Activated CD4-positive, alpha-beta T cell treated with anti-CD3 and anti-CD28 coated beads for 24 hours (primary cell): Measurements from ENCODE around the gene WDR62.
"Not testable (repeated sequence)": the region's sequence is repeated elsewhere in the genome, so short reads cannot be mapped to it uniquely, and the experiment has no call there.

Experiments used
- DNase-seq, 2 donors: peaks; one replicate each; pipeline ENCODE4 v3.0.0-alpha.2; 2020; ENCODE audit warnings: low read depth in 2 of 2

WDR62 gene

DNA sequence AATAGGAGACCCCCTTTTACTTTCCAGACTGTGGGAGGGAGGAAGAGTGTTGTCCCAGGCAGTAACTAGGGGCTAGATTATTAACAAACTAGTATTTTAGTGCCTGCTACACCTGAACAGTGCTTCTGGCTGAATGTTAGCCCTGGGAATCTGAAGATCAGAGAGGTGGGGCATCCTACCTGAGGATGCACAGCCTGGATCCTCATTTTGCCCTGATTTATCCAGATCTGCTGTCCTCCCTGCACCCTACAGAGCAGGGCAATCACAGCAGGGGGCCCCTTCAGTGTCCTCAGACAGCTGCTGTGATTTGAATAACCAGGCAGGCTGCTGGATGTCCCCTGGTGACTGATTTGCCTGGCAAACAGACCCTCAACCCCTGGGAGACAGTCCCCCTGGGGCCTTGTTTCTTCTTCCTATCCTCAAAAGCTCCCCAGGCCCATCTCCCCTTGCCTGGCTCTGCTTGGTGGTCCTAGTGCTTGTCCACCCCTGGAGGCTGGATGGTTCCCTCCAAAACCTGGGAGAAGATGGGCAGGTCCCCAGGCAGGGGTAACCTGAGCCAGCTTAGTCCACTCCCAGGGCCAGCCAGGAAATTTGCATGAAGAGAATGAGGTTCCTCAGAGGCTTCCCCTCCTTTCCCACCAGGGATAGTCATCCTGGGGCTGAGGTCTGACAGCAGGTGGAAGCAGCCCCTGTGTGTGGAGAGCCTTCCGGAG lies 55.9 kb downstream of the WDR62 start, which contains the start of gene OVOL3:
TSS of gene OVOL3 (plus strand) at position 657 of the 713 bp plus-strand sequence. CDS start 60 bp downstream, outside the sequence.
- DNase-seq, result no peak

- no peak for DNase-seq
Measured at GRCh38 chr19:36111200-36111539, 56.5 kb downstream of the WDR62 start.

- DNase-seq, result no peak
Measured at GRCh38 chr19:36112678-36113077, 58.0 kb downstream of the WDR62 start.

DNA sequence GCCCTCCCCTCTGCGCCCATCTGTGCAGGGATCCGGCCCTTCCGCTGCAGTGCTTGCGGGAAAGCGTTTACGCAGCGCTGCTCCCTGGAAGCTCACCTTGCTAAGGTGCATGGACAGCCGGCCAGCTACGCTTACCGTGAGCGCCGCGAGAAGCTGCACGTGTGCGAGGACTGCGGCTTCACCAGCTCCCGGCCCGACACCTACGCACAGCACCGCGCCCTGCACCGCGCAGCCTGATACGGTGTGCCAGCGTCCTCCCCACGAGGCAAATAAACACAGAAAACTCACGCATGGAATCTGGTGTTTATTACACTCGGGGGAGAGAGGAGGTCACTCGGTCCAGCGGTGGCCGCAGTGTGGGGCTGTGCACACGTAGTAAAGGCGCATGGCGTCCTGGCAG lies 58.7 kb downstream of the WDR62 start:
- no peak for DNase-seq

GRCh38 chr19:36113894-36114720 lies 59.4 kb downstream of the WDR62 start:
- peak in 1 of 2 donors; percentile 22 for DNase-seq

- DNase-seq, result peak; percentile 96 to 98
Measured at GRCh38 chr19:36114721-36115452, 60.2 kb downstream of the WDR62 start, which contains the start of gene POLR2I. Gene POLR2I (minus strand): TSS chr19:36114875. CDS start chr19:36114856, 19 bp downstream.

DNA sequence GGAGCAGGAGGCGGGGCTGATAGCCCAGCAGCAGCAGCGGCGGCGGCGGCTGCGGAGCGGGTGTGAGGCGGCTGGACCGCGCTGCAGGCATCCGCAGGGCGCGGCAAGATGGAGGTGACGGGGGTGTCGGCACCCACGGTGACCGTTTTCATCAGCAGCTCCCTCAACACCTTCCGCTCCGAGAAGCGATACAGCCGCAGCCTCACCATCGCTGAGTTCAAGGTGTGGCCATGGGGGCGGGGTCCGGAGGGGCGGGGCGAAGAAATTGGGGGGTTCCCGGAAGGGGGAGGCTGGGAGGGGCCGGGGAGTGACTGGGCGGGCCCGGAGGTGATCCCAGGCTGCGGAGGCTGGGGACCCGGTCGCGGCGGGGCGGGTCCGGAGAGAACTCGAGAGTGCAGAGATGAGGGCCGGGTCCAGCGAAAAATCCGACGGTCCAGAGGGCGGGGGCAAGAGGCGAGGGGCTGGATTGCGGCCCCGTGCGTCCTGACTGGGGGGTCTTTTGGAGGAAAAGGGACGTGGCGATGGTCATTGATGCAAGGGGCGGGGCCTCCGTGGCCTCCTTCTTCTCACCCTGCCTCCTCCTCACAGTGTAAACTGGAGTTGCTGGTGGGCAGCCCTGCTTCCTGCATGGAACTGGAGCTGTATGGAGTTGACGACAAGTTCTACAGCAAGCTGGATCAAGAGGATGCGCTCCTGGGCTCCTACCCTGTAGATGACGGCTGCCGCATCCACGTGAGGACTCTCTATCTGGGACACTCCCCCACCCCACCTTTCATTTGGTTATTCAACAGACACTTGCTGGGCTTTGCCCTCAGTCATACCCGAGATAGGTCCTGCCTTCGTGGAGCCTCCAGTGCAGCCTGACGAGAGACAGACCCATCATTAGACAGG lies 61.0 kb downstream of the WDR62 start, which contains the start of gene TBCB:
TSS of gene TBCB (plus strand) at position 16 of the 891 bp plus-strand sequence. CDS start at position 109, 93 bp downstream.
- DNase-seq, result peak; percentile 89 to 91

DNA sequence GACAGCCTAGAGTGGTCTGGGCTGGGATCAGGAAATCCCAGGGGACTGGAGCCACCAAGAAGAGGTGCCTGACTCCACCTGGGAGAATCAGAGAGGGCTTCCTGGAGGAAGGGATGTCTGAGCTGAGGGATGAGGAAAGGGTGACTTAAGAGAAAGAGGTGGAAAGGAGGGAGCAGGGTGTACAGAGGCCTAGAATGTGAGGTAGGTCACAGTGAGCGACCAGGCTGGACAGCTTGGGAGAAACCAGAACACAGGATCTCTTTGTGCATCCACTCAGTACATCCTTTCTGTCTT lies 61.6 kb downstream of the WDR62 start:
- no peak for DNase-seq

DNA sequence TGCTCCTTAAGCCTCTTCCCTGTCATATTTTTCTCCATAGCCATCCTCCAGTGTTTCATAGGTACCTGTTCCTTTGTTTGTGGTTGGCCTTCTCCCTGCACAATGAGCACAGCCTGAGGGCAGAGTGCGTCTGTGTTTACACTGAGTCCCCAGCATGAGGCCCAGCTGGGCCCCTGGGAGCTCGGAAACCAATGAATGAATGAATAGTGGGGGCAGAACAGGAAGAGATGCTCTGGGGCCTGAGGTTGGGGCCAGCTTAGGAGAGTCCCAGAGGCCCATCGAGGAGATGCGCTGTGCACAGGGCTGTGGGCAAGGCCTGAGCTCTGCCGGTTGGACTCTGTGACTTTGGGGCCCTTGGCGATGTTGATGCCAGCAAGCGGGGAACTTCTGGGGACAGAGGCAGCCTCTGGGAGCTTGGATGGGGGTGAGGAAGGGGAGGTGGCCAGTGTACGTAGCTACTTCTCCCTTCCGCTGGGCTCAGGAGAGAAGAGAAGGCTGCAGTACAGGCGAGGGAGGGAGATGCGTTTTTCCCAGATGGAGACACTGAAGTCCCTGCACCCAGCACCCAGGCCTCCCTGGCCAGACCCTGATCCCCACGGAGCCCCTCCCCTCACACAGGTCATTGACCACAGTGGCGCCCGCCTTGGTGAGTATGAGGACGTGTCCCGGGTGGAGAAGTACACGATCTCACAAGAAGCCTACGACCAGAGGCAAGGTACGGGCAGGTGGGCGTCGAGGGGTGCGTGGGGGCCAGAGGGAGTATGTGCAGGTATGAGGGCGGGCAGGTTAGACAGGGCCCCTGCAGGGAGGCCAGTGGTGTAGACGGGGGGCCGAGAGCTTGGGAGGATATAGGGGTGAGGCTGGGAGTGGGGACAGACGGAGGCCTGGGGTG lies 65.6 kb downstream of the WDR62 start:
- DNase-seq, result no peak

DNA sequence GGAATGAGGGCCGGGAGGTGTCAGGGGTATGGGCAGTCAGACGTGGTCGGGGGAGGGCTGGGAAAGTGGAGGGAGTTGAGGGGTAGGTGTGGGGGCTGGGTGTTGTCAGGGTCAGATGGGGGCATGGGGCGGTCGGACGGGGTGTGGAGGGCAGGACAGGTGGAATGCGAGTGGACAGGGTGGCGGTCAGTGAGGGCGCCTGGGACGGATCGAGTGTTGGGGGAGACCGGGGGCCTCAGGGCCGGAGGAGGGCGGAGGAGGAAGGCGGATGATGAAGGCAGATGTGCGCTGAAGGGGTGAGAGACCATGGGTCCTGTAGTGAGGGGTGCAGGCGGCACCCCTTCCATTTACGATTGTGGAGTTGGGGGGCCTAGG lies 66.3 kb downstream of the WDR62 start:
- DNase-seq, result no peak

DNA sequence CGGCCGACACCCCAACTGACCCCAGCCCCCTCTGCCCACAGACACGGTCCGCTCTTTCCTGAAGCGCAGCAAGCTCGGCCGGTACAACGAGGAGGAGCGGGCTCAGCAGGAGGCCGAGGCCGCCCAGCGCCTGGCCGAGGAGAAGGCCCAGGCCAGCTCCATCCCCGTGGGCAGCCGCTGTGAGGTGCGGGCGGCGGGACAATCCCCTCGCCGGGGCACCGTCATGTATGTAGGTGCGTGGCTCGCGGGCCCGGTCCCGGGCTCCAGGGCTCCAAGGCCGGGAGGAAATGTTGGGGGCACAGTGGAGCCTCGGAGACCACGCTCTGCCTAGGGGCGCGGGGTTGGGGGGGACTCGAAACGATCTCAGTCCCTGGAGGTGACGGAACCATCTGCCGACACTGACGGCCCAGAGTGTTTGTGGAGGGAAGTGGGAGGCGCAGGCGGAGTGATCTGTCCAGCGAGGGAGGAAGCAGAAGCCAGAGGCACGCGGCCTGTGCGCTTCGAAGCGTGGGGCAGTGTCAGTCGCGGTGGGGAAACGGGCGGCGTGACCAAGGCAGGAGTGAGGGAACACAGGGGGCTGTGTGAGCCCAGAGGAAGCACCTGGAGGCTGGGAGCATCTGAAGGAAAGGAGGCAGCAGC lies 66.9 kb downstream of the WDR62 start:
- no peak for DNase-seq

DNA sequence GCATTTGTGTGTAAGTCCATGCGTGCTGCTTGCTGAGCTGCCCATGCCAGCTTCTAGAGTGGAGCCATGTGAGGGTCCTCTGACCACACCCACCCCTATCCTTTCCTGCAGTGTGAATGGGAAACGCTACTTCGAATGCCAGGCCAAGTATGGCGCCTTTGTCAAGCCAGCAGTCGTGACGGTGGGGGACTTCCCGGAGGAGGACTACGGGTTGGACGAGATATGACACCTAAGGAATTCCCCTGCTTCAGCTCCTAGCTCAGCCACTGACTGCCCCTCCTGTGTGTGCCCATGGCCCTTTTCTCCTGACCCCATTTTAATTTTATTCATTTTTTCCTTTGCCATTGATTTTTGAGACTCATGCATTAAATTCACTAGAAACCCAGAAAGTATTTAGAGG lies 70.9 kb downstream of the WDR62 start:
- DNase-seq, result no peak

GRCh38 chr19:36128392-36128736 lies 73.7 kb downstream of the WDR62 start:
- DNase-seq, result no peak

DNA sequence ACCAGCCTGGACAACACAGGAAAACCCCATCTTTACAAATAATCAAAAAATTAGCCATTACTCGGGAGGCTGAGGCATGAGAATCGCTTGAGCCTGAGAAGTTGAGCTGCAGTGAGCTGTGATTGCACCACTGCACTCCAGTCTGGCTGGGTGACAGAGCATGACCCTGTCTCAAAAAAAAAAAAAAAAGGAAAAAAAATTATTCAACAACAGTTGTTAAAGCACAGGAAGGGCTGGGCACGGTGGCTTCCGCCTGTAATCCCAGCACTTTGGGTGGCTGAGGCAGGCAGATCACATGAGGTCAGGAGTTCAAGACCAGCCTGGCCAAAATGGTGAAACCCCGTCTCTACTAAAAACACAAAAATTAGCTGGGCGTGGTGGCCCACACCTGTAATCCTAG lies 76.5 kb downstream of the WDR62 start:
- not testable (repeated sequence) for DNase-seq

DNA sequence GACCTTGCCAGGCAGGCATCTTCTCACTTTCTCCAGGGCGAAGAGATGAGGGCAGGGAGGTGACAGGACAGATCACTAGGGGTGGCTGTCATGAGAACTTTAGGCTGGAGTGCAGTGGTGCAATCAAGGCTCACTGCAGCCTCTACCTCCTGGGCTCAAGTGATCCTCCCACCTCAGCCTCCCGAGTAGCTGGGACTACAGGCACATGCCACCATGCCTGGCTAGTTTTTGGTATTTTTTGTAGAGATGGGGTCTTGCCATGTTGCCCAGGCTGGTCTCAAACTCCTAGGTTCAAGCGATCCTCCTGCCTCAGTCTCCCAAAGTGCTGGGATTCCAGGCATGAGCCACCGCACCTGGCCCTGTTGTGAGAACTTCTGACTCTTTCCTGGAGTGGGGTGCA lies 80.2 kb downstream of the WDR62 start:
- not testable (repeated sequence) for DNase-seq

DNA sequence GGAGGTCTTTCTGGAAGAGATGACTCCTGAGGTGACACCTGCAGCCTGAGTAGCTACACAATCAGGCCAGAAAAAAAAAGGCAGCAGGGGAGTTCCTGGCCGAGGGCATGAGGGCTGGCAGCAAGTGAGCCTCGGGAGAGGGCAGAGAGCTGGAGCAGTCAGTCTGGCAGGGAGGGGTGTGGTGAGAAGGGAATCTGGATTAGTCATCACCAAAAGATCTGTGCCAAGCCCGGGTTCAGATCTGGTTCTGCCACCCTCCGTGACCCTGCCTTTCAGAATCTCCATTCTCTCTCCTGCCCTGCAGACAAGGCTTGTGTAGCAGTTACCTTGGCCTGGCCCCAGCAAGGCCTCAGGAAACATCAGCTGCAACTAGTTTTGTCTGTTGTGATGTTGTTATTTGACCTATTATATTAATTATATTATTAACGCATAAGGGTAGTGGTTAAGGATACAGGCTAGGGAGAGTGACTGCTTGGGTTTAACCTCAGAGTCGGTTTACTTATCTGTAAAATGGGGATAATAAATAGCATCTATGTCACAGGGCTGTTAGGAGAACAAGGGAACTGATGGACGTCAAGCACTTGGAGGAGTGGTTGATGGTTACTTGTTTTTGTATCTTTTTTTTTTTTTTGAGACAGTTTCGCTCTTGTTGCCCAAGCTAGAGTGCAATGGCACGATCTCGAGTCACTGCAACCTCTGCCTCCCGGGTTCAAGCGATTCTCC lies 82.4 kb downstream of the WDR62 start:
- no peak for DNase-seq

DNA sequence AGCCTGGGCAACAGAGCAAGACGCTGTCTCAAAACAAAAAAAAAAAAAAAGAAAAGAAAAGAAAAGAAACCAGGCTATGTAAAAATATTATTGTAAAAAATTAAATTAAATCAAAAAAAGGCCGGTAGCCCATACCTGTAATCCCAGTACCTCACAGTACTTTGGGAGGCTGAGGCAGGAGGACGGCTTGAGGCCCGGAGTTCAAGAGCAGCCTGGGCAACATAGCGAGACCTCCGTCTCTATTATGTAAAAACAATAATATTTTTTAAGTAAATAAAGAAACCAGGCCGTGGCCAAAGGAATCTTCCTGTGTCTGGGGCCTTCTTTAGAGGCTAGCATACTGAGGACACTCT lies 84.4 kb downstream of the WDR62 start:
- DNase-seq, result no peak

GRCh38 chr19:36139473-36140303 lies 85.0 kb downstream of the WDR62 start, which contains the start of gene CAPNS1:
Gene CAPNS1 (plus strand): TSS chr19:36140066. CDS start chr19:36141012, 946 bp downstream.
- DNase-seq, result peak; percentile 82 to 90
